GM12878 (cell line): ENCODE results near the gene JAGN1. TPM values are rescaled to one million over a fixed set of nuclear protein-coding genes. Genes with fewer than 3 reads are reported as not detected.

Experiments
- BCL11A ChIP-seq: IDR thresholded peaks from 2 replicates; pipeline ENCODE4 v1.6.1; 2011; ENCODE audit warnings: low read depth, low read length
- JUND ChIP-seq: IDR thresholded peaks from 2 replicates; pipeline ENCODE4 v1.6.1; 2012; ENCODE audit warnings: low read depth, mild to moderate bottlenecking, low read length, improper control_type of control experiment, moderate library complexity
- KLF5 ChIP-seq: fragments of 450-650 bp; IDR thresholded peaks from 2 replicates; pipeline ENCODE4 v1.6.1; 2014; ENCODE audit warnings: mild to moderate bottlenecking; ENCODE audit not compliant: partially characterized antibody
- RB1 ChIP-seq: fragments of 450-650 bp; formaldehyde crosslinking; IDR thresholded peaks from 2 replicates; pipeline ENCODE4 v1.6.1; 2017; ENCODE audit warnings: mild to moderate bottlenecking, borderline replicate concordance
- SIN3A ChIP-seq: IDR thresholded peaks from 2 replicates; pipeline ENCODE4 v1.6.1; 2012; ENCODE audit warnings: low read depth, low read length, improper control_type of control experiment
- TCF3 ChIP-seq: IDR thresholded peaks from 2 replicates; pipeline ENCODE4 v1.6.1; 2012; ENCODE audit warnings: low read depth, mild to moderate bottlenecking, low read length, borderline replicate concordance; ENCODE audit not compliant: insufficient read depth
- WRNIP1 ChIP-seq: IDR thresholded peaks from 2 replicates; pipeline ENCODE4 v1.6.1; 2011; ENCODE audit warnings: low read depth, low read length, improper control_type of control experiment, borderline replicate concordance
- ZBTB40 ChIP-seq: fragments of 450-650 bp; IDR thresholded peaks from 2 replicates; pipeline ENCODE4 v1.6.1; 2016; ENCODE audit warnings: mild to moderate bottlenecking, moderate library complexity, borderline replicate concordance
- polyA plus RNA-seq, 11 experiments: library from polyadenylated mRNA; depleted of rRNA in 4 of 11; unstranded in 6 of 11; stranded (reverse) in 5 of 11; fragments of >200 nt; fragmentation: Nextera tagmentation in 4 of 11; fragmentation: Illumina TruSeq in 1 of 11; extraction: Ambion mirVana in 4 of 11; extraction: Trizol in 1 of 11; gene quantifications; 1 replicate in 1 of 11; 2 replicates in 10 of 11; pipeline versions ENCODE4 v1.2.1 to v1.2.3, GENCODE V29; 2011 to 2016; ENCODE audit warnings: inconsistent platforms in 2 of 11, missing spikeins in 2 of 11, low read depth in 1 of 11
- total RNA-seq, 4 experiments: library from RNA; depleted of rRNA in 3 of 4; stranded (reverse); fragments of >200 nt in 3 of 4; fragmentation: Illumina TruSeq in 1 of 4; extraction: Trizol in 1 of 4; gene quantifications; 2 replicates each; pipeline versions ENCODE4 v1.2.1 to v1.2.3, GENCODE V29; 2013 to 2021
- TF ChIP-seq, protein P1 (sequence below): fragments of 450-650 bp; IDR thresholded peaks from 2 replicates; pipeline ENCODE4 v1.6.1; 2018; ENCODE audit warnings: mild to moderate bottlenecking, low read depth, moderate library complexity; ENCODE audit not compliant: partially characterized antibody
- TF ChIP-seq, protein P2 (sequence below): IDR thresholded peaks from 2 replicates; pipeline ENCODE4 v1.6.1; 2011; ENCODE audit warnings: low read depth, mild to moderate bottlenecking, low read length, moderate library complexity, borderline replicate concordance; ENCODE audit errors: extremely low read depth
- TF ChIP-seq, protein P3 (sequence below): fragments of 450-650 bp; IDR thresholded peaks from 2 replicates; pipeline ENCODE4 v1.6.1; 2017; ENCODE audit warnings: low read depth, mild to moderate bottlenecking, moderate library complexity

JAGN1 gene
- total and polyA plus RNA-seq, 10 of the 15 experiments (the other 5 are each of a cell fraction or from before 2014, with no cell fraction given) = 23.3 to 56.0 (median 35.4) TPM

DNA sequence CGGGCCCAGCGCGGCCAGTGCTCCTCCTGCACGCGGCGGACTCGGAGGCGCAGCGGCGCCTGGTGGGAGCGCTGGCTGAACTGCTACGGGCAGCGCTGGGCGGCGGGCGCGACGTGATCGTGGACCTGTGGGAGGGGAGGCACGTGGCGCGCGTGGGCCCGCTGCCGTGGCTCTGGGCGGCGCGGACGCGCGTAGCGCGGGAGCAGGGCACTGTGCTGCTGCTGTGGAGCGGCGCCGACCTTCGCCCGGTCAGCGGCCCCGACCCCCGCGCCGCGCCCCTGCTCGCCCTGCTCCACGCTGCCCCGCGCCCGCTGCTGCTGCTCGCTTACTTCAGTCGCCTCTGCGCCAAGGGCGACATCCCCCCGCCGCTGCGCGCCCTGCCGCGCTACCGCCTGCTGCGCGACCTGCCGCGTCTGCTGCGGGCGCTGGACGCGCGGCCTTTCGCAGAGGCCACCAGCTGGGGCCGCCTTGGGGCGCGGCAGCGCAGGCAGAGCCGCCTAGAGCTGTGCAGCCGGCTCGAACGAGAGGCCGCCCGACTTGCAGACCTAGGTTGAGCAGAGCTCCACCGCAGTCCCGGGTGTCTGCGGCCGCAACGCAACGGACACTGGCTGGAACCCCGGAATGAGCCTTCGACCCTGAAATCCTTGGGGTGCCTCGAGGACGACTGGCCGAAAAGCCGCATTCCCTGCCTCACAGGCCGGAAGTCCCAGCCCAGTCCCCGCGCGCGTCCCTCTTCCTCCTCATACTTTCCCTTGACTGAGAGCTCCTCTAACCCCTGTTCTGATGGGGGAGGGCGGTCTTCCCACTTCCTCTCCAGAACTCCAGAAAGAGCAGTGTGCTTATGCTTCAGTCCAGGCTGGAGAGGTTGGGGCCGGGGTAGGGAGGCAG lies 25.1 kb downstream of the JAGN1 start (continued):
- TF ChIP-seq, protein P1, sequence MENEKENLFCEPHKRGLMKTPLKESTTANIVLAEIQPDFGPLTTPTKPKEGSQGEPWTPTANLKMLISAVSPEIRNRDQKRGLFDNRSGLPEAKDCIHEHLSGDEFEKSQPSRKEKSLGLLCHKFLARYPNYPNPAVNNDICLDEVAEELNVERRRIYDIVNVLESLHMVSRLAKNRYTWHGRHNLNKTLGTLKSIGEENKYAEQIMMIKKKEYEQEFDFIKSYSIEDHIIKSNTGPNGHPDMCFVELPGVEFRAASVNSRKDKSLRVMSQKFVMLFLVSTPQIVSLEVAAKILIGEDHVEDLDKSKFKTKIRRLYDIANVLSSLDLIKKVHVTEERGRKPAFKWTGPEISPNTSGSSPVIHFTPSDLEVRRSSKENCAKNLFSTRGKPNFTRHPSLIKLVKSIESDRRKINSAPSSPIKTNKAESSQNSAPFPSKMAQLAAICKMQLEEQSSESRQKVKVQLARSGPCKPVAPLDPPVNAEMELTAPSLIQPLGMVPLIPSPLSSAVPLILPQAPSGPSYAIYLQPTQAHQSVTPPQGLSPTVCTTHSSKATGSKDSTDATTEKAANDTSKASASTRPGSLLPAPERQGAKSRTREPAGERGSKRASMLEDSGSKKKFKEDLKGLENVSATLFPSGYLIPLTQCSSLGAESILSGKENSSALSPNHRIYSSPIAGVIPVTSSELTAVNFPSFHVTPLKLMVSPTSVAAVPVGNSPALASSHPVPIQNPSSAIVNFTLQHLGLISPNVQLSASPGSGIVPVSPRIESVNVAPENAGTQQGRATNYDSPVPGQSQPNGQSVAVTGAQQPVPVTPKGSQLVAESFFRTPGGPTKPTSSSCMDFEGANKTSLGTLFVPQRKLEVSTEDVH = no peak
- TF ChIP-seq JUND = no peak
- TF ChIP-seq WRNIP1 = no peak
- TF ChIP-seq, protein P2, sequence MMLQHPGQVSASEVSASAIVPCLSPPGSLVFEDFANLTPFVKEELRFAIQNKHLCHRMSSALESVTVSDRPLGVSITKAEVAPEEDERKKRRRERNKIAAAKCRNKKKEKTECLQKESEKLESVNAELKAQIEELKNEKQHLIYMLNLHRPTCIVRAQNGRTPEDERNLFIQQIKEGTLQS = no peak
- TF ChIP-seq TCF3 = no peak
- no peak for TF ChIP-seq ZBTB40
- TF ChIP-seq RB1 = peak; percentile 69; the same call in 1 of the 2 replicates
- TF ChIP-seq SIN3A = no peak
- TF ChIP-seq KLF5 = no peak
- TF ChIP-seq, protein P3, sequence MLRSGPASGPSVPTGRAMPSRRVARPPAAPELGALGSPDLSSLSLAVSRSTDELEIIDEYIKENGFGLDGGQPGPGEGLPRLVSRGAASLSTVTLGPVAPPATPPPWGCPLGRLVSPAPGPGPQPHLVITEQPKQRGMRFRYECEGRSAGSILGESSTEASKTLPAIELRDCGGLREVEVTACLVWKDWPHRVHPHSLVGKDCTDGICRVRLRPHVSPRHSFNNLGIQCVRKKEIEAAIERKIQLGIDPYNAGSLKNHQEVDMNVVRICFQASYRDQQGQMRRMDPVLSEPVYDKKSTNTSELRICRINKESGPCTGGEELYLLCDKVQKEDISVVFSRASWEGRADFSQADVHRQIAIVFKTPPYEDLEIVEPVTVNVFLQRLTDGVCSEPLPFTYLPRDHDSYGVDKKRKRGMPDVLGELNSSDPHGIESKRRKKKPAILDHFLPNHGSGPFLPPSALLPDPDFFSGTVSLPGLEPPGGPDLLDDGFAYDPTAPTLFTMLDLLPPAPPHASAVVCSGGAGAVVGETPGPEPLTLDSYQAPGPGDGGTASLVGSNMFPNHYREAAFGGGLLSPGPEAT = no peak
- no peak for TF ChIP-seq BCL11A
